Measurements from ENCODE around the gene FANCD2.

Gene FANCD2

GRCh38 chr3:10008588-10009344, 17.5 kb upstream of the FANCD2 start:
- no peak for TF ChIP-seq ZFX (IDR thresholded peaks at IDR 0.05; ENCODE audit: borderline replicate concordance)
- TF ChIP-seq CTCF (IDR thresholded peaks at IDR 0.05): no peak
- no peak overlapping the region for H3K27ac ChIP-seq

GRCh38 chr3:10010421-10010877, 15.8 kb upstream of the FANCD2 start:
- TF ChIP-seq CTCF (IDR thresholded peaks at IDR 0.05) (no peak), ZFX (IDR thresholded peaks at IDR 0.05; ENCODE audit: borderline replicate concordance) (no peak)
- H3K27ac ChIP-seq: peak overlapping the region; percentile 30; the same call in 1 of the 2 replicates

GRCh38 chr3:10010878-10011465, 15.3 kb upstream of the FANCD2 start:
- TF ChIP-seq CTCF (IDR thresholded peaks at IDR 0.05) (no peak), ZFX (IDR thresholded peaks at IDR 0.05; ENCODE audit: borderline replicate concordance) (no peak)
- H3K27ac ChIP-seq: peak overlapping the region; percentile 30; the same call in 1 of the 2 replicates

GRCh38 chr3:10011631-10012030, 14.6 kb upstream of the FANCD2 start:
- TF ChIP-seq ZFX (IDR thresholded peaks at IDR 0.05; ENCODE audit: borderline replicate concordance) (no peak), CTCF (IDR thresholded peaks at IDR 0.05) (no peak)
- no peak overlapping the region for H3K27ac ChIP-seq

GRCh38 chr3:10012106-10012505, 14.1 kb upstream of the FANCD2 start:
- TF ChIP-seq CTCF (IDR thresholded peaks at IDR 0.05): no peak
- TF ChIP-seq ZFX (IDR thresholded peaks at IDR 0.05; ENCODE audit: borderline replicate concordance): no peak
- no peak overlapping the region for H3K27ac ChIP-seq

GRCh38 chr3:10015461-10015904, 10.8 kb upstream of the FANCD2 start:
- TF ChIP-seq ZFX (IDR thresholded peaks at IDR 0.05; ENCODE audit: borderline replicate concordance): no peak
- TF ChIP-seq CTCF (IDR thresholded peaks at IDR 0.05): no peak
- no peak overlapping the region for H3K27ac ChIP-seq
